Caco-2 (cell line): Measurements from ENCODE around the gene TNFRSF25. TPM values are rescaled to one million over a fixed set of nuclear protein-coding genes. Genes with fewer than 3 reads are reported as not detected.
"Not testable (repeated sequence)": the region's sequence is repeated elsewhere in the genome, so short reads cannot be mapped to it uniquely, and the experiment has no call there.

Source experiments
- BruUV-seq: library from RNA; stranded (reverse); fragments of 400-500 nt; replicated peaks from 2 replicates; lab custom pipeline; 2021; lab: Mats Ljungman, UMichigan
- CTCF ChIA-PET: fragments of 300-600 bp; sonication (Branson Sonifier 250); formaldehyde crosslinking; loops from one replicate; lab custom pipeline; 2022; ENCODE audit warnings: antibody characterized with exemption; lab: Charles Lee
- POLR2A ChIA-PET: fragments of 300-600 bp; sonication (Branson Sonifier 250); formaldehyde crosslinking; loops from one replicate; lab custom pipeline; 2022; ENCODE audit warnings: antibody characterized with exemption; lab: Charles Lee
- DNase-seq, 2 experiments: peaks; one replicate each; pipeline versions ENCODE4 v3.0.0 to v3.0.0-alpha.2; 2020 to 2022
- H3K27me3 ChIP-seq: replicated peaks from 2 replicates; pipeline ENCODE4 v1.6.0; 2011; ENCODE audit warnings: low read length; ENCODE audit not compliant: control insufficient read depth, insufficient read depth
- H3K36me3 ChIP-seq: 2 replicates; pipeline ENCODE4 v1.5.1; 2011; ENCODE audit warnings: low read length; ENCODE audit not compliant: control insufficient read depth, insufficient read depth
- H3K4me1 ChIP-seq: fragments of 250-450 bp; sonication (Bioruptor Pico); 2 replicates; pipeline ENCODE4 v1.5.1; 2020; ENCODE audit warnings: mild to moderate bottlenecking
- H3K4me3 ChIP-seq: 2 replicates; pipeline ENCODE4 v1.5.1; 2011; ENCODE audit warnings: low read depth, mild to moderate bottlenecking, control low read depth, low read length
- H3K9me3 ChIP-seq: fragments of 250-450 bp; sonication (Bioruptor Pico); 2 replicates; pipeline ENCODE4 v1.5.1; 2020; ENCODE audit warnings: mild to moderate bottlenecking, moderate library complexity
- H3K27ac Mint-ChIP-seq: one replicate; pipeline ENCODE4 v1.8.0; 2022; ENCODE audit warnings: mixed read lengths; ENCODE audit not compliant: unreplicated experiment
- H3K27me3 Mint-ChIP-seq: one replicate; pipeline ENCODE4 v1.8.0; 2022; ENCODE audit warnings: mixed read lengths; ENCODE audit not compliant: insufficient read depth, unreplicated experiment
- H3K36me3 Mint-ChIP-seq: one replicate; pipeline ENCODE4 v1.8.0; 2022; ENCODE audit warnings: mild to moderate bottlenecking, mixed read lengths; ENCODE audit not compliant: insufficient read depth, unreplicated experiment
- H3K4me1 Mint-ChIP-seq: one replicate; pipeline ENCODE4 v1.8.0; 2022; ENCODE audit warnings: low read depth, mixed read lengths; ENCODE audit not compliant: unreplicated experiment
- H3K4me3 Mint-ChIP-seq: one replicate; pipeline ENCODE4 v1.8.0; 2022; ENCODE audit warnings: mild to moderate bottlenecking, moderate library complexity, mixed read lengths; ENCODE audit not compliant: unreplicated experiment
- H3K9me3 Mint-ChIP-seq: one replicate; pipeline ENCODE4 v1.8.0; 2022; ENCODE audit warnings: mixed read lengths; ENCODE audit not compliant: unreplicated experiment
- intact Hi-C: fragments of 100-400 bp; cut with micrococcal nuclease; formaldehyde crosslinking; loops from one replicate; pipeline ENCODE4 v1.10.0; 2022; ENCODE audit not compliant: unreplicated experiment
- total RNA-seq: library from RNA; stranded (reverse); gene quantifications from 2 replicates; pipeline ENCODE4 v1.2.3, GENCODE V29; 2022
- TF ChIP-seq, protein P1 (sequence below), 2 experiments: fragments of 200-600 bp in 1 of 2; IDR thresholded peaks; 1 replicate in 1 of 2; 2 replicates in 1 of 2; pipeline versions ENCODE4 v1.5.1 to v1.8.0; 2011 to 2022; ENCODE audit warnings: antibody characterized with exemption in 1 of 2, control low read depth in 1 of 2, inconsistent platforms in 1 of 2, low read depth in 1 of 2, low read length in 1 of 2, mild to moderate bottlenecking in 1 of 2, moderate library complexity in 1 of 2; ENCODE audit not compliant: insufficient read depth in 1 of 2, severe bottlenecking in 1 of 2, unreplicated experiment in 1 of 2

Gene TNFRSF25
- total RNA-seq, 1 experiment from 2014 or later, result 16.3 TPM

DNA sequence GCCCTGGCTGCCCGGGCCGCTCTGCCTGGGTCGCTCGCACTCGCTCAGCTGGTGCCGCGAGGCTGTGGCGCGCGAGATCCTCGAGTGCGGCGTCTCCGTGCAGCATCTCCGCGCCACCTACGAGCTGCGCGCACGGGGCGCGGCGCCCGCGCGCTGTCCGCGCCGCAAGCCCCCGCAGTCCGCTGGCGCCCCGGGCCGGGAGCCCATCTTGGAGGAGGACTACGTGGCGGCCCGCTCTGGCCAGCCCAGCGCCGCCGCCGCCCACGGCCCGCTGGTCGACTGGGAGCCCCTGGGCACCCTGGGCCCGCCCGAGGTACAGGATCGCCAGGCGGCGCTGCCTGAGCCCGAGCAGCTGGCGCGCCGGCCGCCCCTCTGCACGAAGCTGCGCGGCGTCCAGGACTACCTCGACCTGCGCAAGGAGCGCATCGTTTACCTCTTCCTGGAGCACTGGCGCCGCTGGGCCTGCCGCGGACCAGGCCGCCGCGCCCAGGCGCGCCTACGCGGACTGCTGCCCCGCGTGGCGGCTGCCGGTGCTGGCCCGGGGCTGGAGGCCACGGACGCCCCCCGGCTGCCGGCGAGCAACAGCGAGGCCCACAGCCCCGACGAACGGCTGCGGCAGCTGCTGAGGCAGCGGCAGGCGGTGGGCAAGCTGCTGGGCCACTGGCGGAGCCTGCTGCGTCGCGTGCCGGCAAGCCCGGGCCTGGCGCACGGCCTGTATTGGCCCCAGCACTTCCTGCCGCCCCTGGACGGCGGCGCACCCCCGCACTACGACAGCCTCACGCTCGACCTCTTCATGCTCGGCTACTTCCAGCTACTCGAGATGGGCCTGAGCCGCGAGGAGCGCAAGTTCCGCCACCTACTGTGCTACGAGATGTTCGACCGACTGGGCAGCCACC, 10.9 kb downstream of the TNFRSF25 start:
- TF ChIP-seq, protein P1, sequence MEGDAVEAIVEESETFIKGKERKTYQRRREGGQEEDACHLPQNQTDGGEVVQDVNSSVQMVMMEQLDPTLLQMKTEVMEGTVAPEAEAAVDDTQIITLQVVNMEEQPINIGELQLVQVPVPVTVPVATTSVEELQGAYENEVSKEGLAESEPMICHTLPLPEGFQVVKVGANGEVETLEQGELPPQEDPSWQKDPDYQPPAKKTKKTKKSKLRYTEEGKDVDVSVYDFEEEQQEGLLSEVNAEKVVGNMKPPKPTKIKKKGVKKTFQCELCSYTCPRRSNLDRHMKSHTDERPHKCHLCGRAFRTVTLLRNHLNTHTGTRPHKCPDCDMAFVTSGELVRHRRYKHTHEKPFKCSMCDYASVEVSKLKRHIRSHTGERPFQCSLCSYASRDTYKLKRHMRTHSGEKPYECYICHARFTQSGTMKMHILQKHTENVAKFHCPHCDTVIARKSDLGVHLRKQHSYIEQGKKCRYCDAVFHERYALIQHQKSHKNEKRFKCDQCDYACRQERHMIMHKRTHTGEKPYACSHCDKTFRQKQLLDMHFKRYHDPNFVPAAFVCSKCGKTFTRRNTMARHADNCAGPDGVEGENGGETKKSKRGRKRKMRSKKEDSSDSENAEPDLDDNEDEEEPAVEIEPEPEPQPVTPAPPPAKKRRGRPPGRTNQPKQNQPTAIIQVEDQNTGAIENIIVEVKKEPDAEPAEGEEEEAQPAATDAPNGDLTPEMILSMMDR (IDR thresholded peaks at IDR 0.05; ENCODE audit: insufficient read depth in 1 of 2, low read depth in 1 of 2, low read length in 1 of 2, severe bottlenecking in 1 of 2, unreplicated experiment in 1 of 2), result no peak
- H3K27me3 Mint-ChIP-seq, result no peaks in the 10 kb centered on the region
- intact Hi-C loops, result no loop called here
- no peaks in the 10 kb centered on the region for H3K36me3 ChIP-seq
- H3K4me1 ChIP-seq, result peaks cover 7% of the 10 kb centered on the region
- no peak for DNase-seq
- CTCF ChIA-PET, result interaction anchor here (1.4 kb wide), 1 partner anchor 17 kb away, joined by 3 read pairs; no protein-coding TSS in a partner anchor
- H3K9me3 ChIP-seq, result no peaks in the 10 kb centered on the region
- H3K9me3 Mint-ChIP-seq, result no peaks in the 10 kb centered on the region
- POLR2A ChIA-PET, result no interaction called here
- H3K4me1 Mint-ChIP-seq, result peaks cover 9% of the 10 kb centered on the region
- H3K27ac Mint-ChIP-seq, result no peak overlapping the region
- H3K4me3 Mint-ChIP-seq, result no peak overlapping the region
- no peaks in the 10 kb centered on the region for H3K27me3 ChIP-seq
- no peaks in the 10 kb centered on the region for H3K36me3 Mint-ChIP-seq
- H3K4me3 ChIP-seq, result no peak overlapping the region
- BruUV-seq, result no TSS peak

DNA sequence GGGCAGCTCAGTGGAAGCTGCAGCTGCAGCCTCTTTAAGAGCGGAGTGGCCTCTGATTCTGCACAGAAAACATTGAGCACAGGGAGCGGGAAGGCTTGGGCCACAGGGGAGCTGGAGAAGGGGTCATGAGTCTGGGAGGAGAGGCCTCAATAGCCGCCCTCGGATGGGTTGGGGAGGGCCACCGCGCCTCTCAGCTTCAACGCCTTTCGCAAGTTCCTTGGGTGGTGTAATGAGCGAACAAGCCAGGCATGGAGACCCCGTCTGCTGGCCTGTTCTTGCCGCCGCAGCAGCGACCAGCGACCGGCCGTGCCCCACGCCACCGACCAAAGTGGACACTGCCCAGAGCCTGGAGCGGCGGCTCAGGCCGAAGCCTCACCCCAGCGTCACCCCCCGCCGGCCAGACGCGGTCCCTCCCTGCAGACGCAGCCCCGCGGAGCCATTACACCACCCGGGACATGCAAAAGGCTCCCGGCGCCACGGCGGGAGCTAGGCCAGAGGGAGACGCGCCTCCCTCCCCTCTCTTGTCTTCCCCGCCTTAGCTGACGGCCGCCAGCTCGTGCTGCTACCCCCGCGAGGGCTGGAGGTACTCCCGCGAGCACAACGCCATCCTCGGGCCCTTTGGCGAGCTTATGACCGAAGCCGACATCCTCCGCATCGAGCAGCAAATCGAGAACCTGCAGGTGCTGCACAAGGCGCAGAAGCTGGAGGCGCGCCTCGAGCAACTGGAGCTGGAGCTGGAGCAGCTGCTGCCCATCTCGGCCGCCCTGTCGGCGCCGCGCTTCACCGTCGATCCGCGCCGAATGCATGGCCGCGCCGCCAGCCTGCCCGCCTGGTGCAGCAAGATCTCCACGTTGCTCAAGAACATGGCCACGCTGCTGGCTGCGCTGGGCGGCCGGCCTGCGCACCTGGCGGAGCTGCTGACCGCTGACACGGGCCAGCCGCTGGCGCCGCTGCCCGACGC, 11.8 kb downstream of the TNFRSF25 start:
- H3K9me3 Mint-ChIP-seq, H3K4me1 Mint-ChIP-seq, H3K4me3 ChIP-seq, POLR2A ChIA-PET, DNase-seq, BruUV-seq, H3K4me1 ChIP-seq, H3K27ac Mint-ChIP-seq, H3K36me3 ChIP-seq, H3K36me3 Mint-ChIP-seq, H3K27me3 ChIP-seq, H3K9me3 ChIP-seq, H3K27me3 Mint-ChIP-seq, intact Hi-C loops, H3K4me3 Mint-ChIP-seq: not testable (repeated sequence)
- CTCF ChIA-PET, result interaction anchor here (1.4 kb wide), 1 partner anchor 16 kb away, joined by 3 read pairs; no protein-coding TSS in a partner anchor

DNA sequence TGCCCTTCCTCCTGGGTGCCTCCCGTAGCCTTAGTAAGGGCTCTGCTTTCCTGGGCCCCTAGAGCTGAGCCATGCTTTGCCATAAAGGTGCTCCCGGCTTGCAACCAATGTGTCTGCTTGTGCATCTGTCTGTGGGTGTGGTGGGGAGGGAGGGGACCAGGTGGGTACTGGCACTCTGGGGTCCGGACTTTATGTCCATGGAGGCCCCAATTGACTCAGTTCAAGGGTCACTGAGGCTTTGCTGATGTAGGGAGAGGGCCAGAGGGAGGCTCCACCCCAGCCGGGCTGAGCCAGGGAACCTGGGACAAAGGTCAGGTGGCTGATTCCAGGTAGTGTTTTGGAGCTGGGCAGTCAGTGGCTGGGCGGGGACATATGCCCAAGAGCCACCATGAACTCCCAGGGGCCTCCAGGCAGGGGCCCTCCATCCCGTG, 15.0 kb downstream of the TNFRSF25 start:
- Histone ChIP-seq H3K4me1 (peaks cover 7% of the 10 kb centered on the region), H3K4me3 (no peak overlapping the region; the same call in 1 of the 2 replicates), H3K9me3 (no peaks in the 10 kb centered on the region), H3K36me3 (no peaks in the 10 kb centered on the region), H3K27me3 (no peaks in the 10 kb centered on the region)
- Mint-ChIP-seq H3K27ac (peak overlapping the region; percentile 67), H3K4me1 (peaks cover 9% of the 10 kb centered on the region), H3K36me3 (no peaks in the 10 kb centered on the region), H3K4me3 (no peak overlapping the region), H3K9me3 (no peaks in the 10 kb centered on the region), H3K27me3 (no peaks in the 10 kb centered on the region)
- CTCF ChIA-PET, result interaction anchor here (0.6 to 1.5 kb wide), 4 partner anchors 10 to 280 kb away, joined by 3 to 5 read pairs (median 4); no protein-coding TSS in a partner anchor
- BruUV-seq, result no TSS peak
- POLR2A ChIA-PET, result no interaction called here
- intact Hi-C loops, result no loop called here
- TF ChIP-seq, protein P1 (IDR thresholded peaks at IDR 0.05; ENCODE audit: insufficient read depth in 1 of 2, low read depth in 1 of 2, low read length in 1 of 2, severe bottlenecking in 1 of 2, unreplicated experiment in 1 of 2), result no peak
- peak; percentile 43 to 73 for DNase-seq

DNA sequence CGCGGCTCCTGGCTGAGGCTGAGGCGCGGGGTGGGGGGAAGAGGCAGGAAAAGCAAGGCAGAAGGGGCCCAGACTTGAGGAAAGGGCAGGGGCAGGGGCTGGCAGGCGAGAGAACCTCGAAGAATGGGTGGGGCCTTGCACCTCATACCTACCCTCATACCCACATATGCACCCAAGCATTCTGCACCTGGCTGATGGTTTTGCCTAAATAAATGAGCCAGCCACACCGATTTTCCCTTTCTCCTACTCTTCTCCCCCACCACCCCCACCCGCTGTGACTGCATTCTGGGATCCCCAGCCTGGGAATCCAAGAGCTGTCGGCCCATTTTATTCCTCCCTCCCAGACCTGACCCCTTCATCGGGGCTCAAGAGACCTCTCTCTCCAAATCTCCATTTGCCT, 15.5 kb downstream of the TNFRSF25 start:
- CTCF ChIA-PET, result interaction anchor here (0.6 to 1.5 kb wide), 2 partner anchors 12 to 279 kb away, joined by 4 to 5 read pairs; no protein-coding TSS in a partner anchor
- H3K9me3 ChIP-seq, BruUV-seq, H3K4me1 Mint-ChIP-seq, H3K27me3 Mint-ChIP-seq, H3K4me3 Mint-ChIP-seq, intact Hi-C loops, DNase-seq, H3K27me3 ChIP-seq, H3K4me1 ChIP-seq, H3K36me3 ChIP-seq, H3K9me3 Mint-ChIP-seq, POLR2A ChIA-PET, H3K36me3 Mint-ChIP-seq, H3K4me3 ChIP-seq: not testable (repeated sequence)
- peak overlapping the region; percentile 67 for H3K27ac Mint-ChIP-seq
